WTC11 (cell line): ENCODE data around the gene APOE. TPM values are rescaled to one million over a fixed set of nuclear protein-coding genes. Genes with fewer than 3 reads are reported as not detected.

Experiments used
- ATAC-seq: fragments of 200-7000 bp; cut with Tn5 transposase; 2 replicates; pipeline ENCODE4 v1.10.0; 2021; ENCODE audit warnings: mild to moderate bottlenecking, moderate library complexity
- CTCF ChIA-PET: fragments of 300-600 bp; sonication (Branson Sonifier 250); formaldehyde crosslinking; loops from one replicate; lab custom pipeline; 2021; ENCODE audit warnings: antibody characterized with exemption; lab: Charles Lee
- POLR2A ChIA-PET: fragments of 350-600 bp; sonication (Branson Sonifier 250); formaldehyde crosslinking; loops from one replicate; lab custom pipeline; 2021; ENCODE audit warnings: antibody characterized with exemption; lab: Charles Lee
- DNase-seq: peaks from one replicate; pipeline ENCODE4 v3.0.0; 2021; ENCODE audit warnings: low spot score
- H3K27ac Mint-ChIP-seq: 2 replicates; pipeline ENCODE4 v1.8.0; 2021; ENCODE audit warnings: mixed read lengths
- H3K27me3 Mint-ChIP-seq: 2 replicates; pipeline ENCODE4 v1.8.0; 2021; ENCODE audit warnings: low read depth, mild to moderate bottlenecking, moderate library complexity, mixed read lengths
- H3K36me3 Mint-ChIP-seq: 2 replicates; pipeline ENCODE4 v1.8.0; 2021; ENCODE audit warnings: mixed read lengths
- H3K4me1 Mint-ChIP-seq: 2 replicates; pipeline ENCODE4 v1.8.0; 2022; ENCODE audit warnings: mixed read lengths
- H3K4me3 Mint-ChIP-seq: 2 replicates; pipeline ENCODE4 v1.8.0; 2021; ENCODE audit warnings: mild to moderate bottlenecking, moderate library complexity, mixed read lengths
- H3K9me3 Mint-ChIP-seq: 2 replicates; pipeline ENCODE4 v1.8.0; 2021; ENCODE audit warnings: mixed read lengths
- AFF4 ChIP-seq: sonication (generic); formaldehyde crosslinking; IDR thresholded peaks from 2 replicates; pipeline ENCODE4 v1.8.1; 2023; ENCODE audit warnings: mild to moderate bottlenecking, missing genetic modification reagents, borderline replicate concordance
- ARID4B ChIP-seq: sonication (generic); formaldehyde crosslinking; IDR thresholded peaks from 2 replicates; pipeline ENCODE4 v1.8.0; 2023; ENCODE audit warnings: missing genetic modification reagents, mild to moderate bottlenecking, borderline replicate concordance
- CREB1 ChIP-seq: sonication (generic); formaldehyde crosslinking; IDR thresholded peaks from 2 replicates; pipeline ENCODE4 v1.8.0; 2023; ENCODE audit warnings: mild to moderate bottlenecking, missing genetic modification reagents
- E2F4 ChIP-seq: sonication (generic); formaldehyde crosslinking; IDR thresholded peaks from 2 replicates; pipeline ENCODE4 v1.8.1; 2022; ENCODE audit warnings: low read depth, mild to moderate bottlenecking, moderate library complexity, missing genetic modification reagents, borderline replicate concordance
- E2F5 ChIP-seq: sonication (generic); formaldehyde crosslinking; IDR thresholded peaks from 2 replicates; pipeline ENCODE4 v1.8.1; 2022; ENCODE audit warnings: mild to moderate bottlenecking, moderate library complexity, missing genetic modification reagents
- ETV6 ChIP-seq: sonication (generic); formaldehyde crosslinking; IDR thresholded peaks from 2 replicates; pipeline ENCODE4 v1.8.1; 2022; ENCODE audit warnings: mild to moderate bottlenecking, missing genetic modification reagents
- FOXJ3 ChIP-seq: sonication (generic); formaldehyde crosslinking; IDR thresholded peaks from 2 replicates; pipeline ENCODE4 v1.9.0; 2021; ENCODE audit warnings: missing genetic modification reagents, mild to moderate bottlenecking, borderline replicate concordance
- FOXP1 ChIP-seq: sonication (generic); formaldehyde crosslinking; IDR thresholded peaks from 2 replicates; pipeline ENCODE4 v1.8.0; 2022; ENCODE audit warnings: missing genetic modification reagents, mild to moderate bottlenecking, moderate library complexity, borderline replicate concordance
- IRF1 ChIP-seq: sonication (generic); formaldehyde crosslinking; IDR thresholded peaks from 2 replicates; pipeline ENCODE4 v1.8.0; 2023; ENCODE audit warnings: missing genetic modification reagents
- KAT7 ChIP-seq: sonication (generic); formaldehyde crosslinking; IDR thresholded peaks from 2 replicates; pipeline ENCODE4 v1.8.1; 2023; ENCODE audit warnings: missing genetic modification reagents, mild to moderate bottlenecking, borderline replicate concordance
- NFATC4 ChIP-seq: fragments of 250-450 bp; sonication (Bioruptor Pico); IDR thresholded peaks from 2 replicates; pipeline ENCODE4 v1.9.0; 2021; ENCODE audit warnings: mild to moderate bottlenecking
- NFYB ChIP-seq: sonication (generic); formaldehyde crosslinking; conservative IDR thresholded peaks from 2 replicates; pipeline ENCODE4 v1.8.0; 2022; ENCODE audit warnings: low read depth, missing genetic modification reagents
- NR2C2 ChIP-seq: sonication (generic); formaldehyde crosslinking; IDR thresholded peaks from 2 replicates; pipeline ENCODE4 v1.8.0; 2022; ENCODE audit warnings: mild to moderate bottlenecking, missing genetic modification reagents
- SP1 ChIP-seq: sonication (generic); formaldehyde crosslinking; conservative IDR thresholded peaks from 2 replicates; pipeline ENCODE4 v1.8.1; 2022; ENCODE audit warnings: missing genetic modification reagents
- USF2 ChIP-seq: sonication (generic); formaldehyde crosslinking; IDR thresholded peaks from 2 replicates; pipeline ENCODE4 v1.8.1; 2023; ENCODE audit warnings: mild to moderate bottlenecking, missing genetic modification reagents, moderate library complexity
- ZNF219 ChIP-seq: sonication (generic); formaldehyde crosslinking; IDR thresholded peaks from 2 replicates; pipeline ENCODE4 v1.8.0; 2023; ENCODE audit warnings: missing genetic modification reagents, mild to moderate bottlenecking, borderline replicate concordance
- ZNF396 ChIP-seq: fragments of 250-450 bp; sonication (Bioruptor Pico); IDR thresholded peaks from 2 replicates; pipeline ENCODE4 v1.8.0; 2021; ENCODE audit warnings: mild to moderate bottlenecking, moderate library complexity, borderline replicate concordance
- ZNF416 ChIP-seq: fragments of 250-450 bp; sonication (Bioruptor Pico); IDR thresholded peaks from 2 replicates; pipeline ENCODE4 v1.9.0; 2021; ENCODE audit warnings: mild to moderate bottlenecking, inconsistent platforms
- total RNA-seq: library from RNA; stranded (reverse); gene quantifications from 3 replicates; pipeline ENCODE4 v1.2.3, GENCODE V29; 2021

Gene APOE
- total RNA-seq, 1 experiment from 2014 or later, result 824 TPM

- TF ChIP-seq E2F4 (CRISPR knock-in tag) (no peak), FOXJ3 (CRISPR knock-in tag) (no peak), ZNF396 (CRISPR knock-in tag) (no peak)
- TF ChIP-seq, all 79 proteins: peak for 14
Observed at GRCh38 chr19:44890366-44891015, 15.1 kb upstream of the APOE start (continued).

- ATAC-seq (no peak), DNase-seq (peak; percentile 65)
- H3K27ac Mint-ChIP-seq, result peak within 1 kb of the TSS; percentile 97
- ChIA-PET CTCF (interaction anchor here (1.2 to 1.9 kb wide), 9 partner anchors 13 to 202 kb away, joined by 3 to 13 read pairs (median 7); partner anchors contain the start of gene APOE), POLR2A (interaction anchor here (1.2 to 1.8 kb wide), 5 partner anchors 14 to 200 kb away, joined by 4 to 12 read pairs (median 6); partner anchors contain the start of genes APOE, CLPTM1 and NECTIN2)
- H3K36me3 Mint-ChIP-seq, result peaks cover 63% of the 10 kb centered on the region
- TF ChIP-seq SP1 (peak; percentile 99), NFYB (CRISPR knock-in tag) (peak; percentile 96), ETV6 (CRISPR knock-in tag) (peak; percentile 22; the same call in 1 of the 2 replicates), E2F5 (CRISPR knock-in tag) (0 out of 2 replicates have a peak, but pooled peaks have one; percentile 18), CREB1 (CRISPR knock-in tag) (no peak), NR2C2 (CRISPR knock-in tag) (peak; percentile 12; the same call in 1 of the 2 replicates), KAT7 (CRISPR knock-in tag) (peak; percentile 44; the same call in 1 of the 2 replicates), USF2 (CRISPR knock-in tag) (peak; percentile 29; the same call in 1 of the 2 replicates), IRF1 (CRISPR knock-in tag) (0 out of 2 replicates have a peak, but pooled peaks have one; percentile 33), ARID4B (peak; percentile 36; the same call in 1 of the 2 replicates), FOXP1 (CRISPR knock-in tag) (peak; percentile 70), ZNF219 (CRISPR knock-in tag) (no peak), NFATC4 (peak; percentile 84; the same call in 1 of the 2 replicates), ZNF416 (CRISPR knock-in tag) (peak; percentile 86), AFF4 (no peak)
- H3K27me3 Mint-ChIP-seq, result no peaks in the 10 kb centered on the region; the same call in 1 of the 2 replicates
- H3K4me3 Mint-ChIP-seq, result peak within 1 kb of the TSS; percentile 93
- no peaks in the 10 kb centered on the region for H3K9me3 Mint-ChIP-seq
- peaks cover 21% of the 10 kb centered on the region for H3K4me1 Mint-ChIP-seq
Observed at GRCh38 chr19:44891016-44891882, 14.3 kb upstream of the APOE start, which contains the start of gene TOMM40. Gene TOMM40, plus strand, starts transcription at chr19:44891254. Its CDS starts 162 bp downstream, at chr19:44891416.
